Neural cell (in vitro differentiated cells): Measurements from ENCODE around the gene CAPN15.

ENCODE experiments used
- CTCF ChIP-seq: fragments of 450-650 bp; IDR thresholded peaks from 2 replicates; pipeline ENCODE4 v1.5.1; 2014; ENCODE audit warnings: antibody characterized with exemption, mild to moderate bottlenecking, moderate library complexity; ENCODE audit not compliant: poor library complexity, severe bottlenecking
- EP300 ChIP-seq: fragments of 450-650 bp; conservative IDR thresholded peaks from 2 replicates; pipeline ENCODE4 v1.6.1; 2014; ENCODE audit warnings: antibody characterized with exemption, mild to moderate bottlenecking, moderate library complexity; ENCODE audit not compliant: poor library complexity, severe bottlenecking
- EZH2 ChIP-seq: fragments of 200-600, 300-800 bp; shearing (Covaris generic), sonication (generic); IDR thresholded peaks from 2 replicates; pipeline ENCODE4 v1.6.1; 2014; ENCODE audit warnings: antibody characterized with exemption, low read length, borderline replicate concordance, mild to moderate bottlenecking; ENCODE audit not compliant: insufficient read depth, poor library complexity, severe bottlenecking
- MXI1 ChIP-seq: fragments of 450-650 bp; conservative IDR thresholded peaks from 2 replicates; pipeline ENCODE4 v1.6.1; 2014; ENCODE audit warnings: antibody characterized with exemption, mild to moderate bottlenecking; ENCODE audit not compliant: poor library complexity, severe bottlenecking
- POLR2AphosphoS5 ChIP-seq: IDR thresholded peaks from 2 replicates; pipeline ENCODE4 v1.6.1; 2012
- REST ChIP-seq: IDR thresholded peaks from 2 replicates; pipeline ENCODE4 v1.6.1; 2012; ENCODE audit warnings: borderline replicate concordance

GRCh38 chr16:577796-578195 lies 50.3 kb downstream of the CAPN15 start:
- no peak for TF ChIP-seq CTCF
- TF ChIP-seq REST, result no peak
- no peak for TF ChIP-seq EZH2
- TF ChIP-seq POLR2AphosphoS5, result no peak
- no peak for TF ChIP-seq MXI1
- TF ChIP-seq EP300, result no peak
